H1 (cell line): ENCODE measurements around the gene EDEM2. TPM values are rescaled to one million over a fixed set of nuclear protein-coding genes. Genes with fewer than 3 reads are reported as not detected.

ENCODE experiments used
- KDM4A ChIP-seq: IDR thresholded peaks from one replicate; pipeline ENCODE4 v1.7.1; 2012; ENCODE audit warnings: low read depth, mild to moderate bottlenecking, moderate library complexity, low read length, inconsistent platforms; ENCODE audit not compliant: severe bottlenecking
- NANOG ChIP-seq: IDR thresholded peaks from 2 replicates; pipeline ENCODE4 v1.6.1; 2011; ENCODE audit warnings: low read length, low read depth, mild to moderate bottlenecking, inconsistent platforms; ENCODE audit not compliant: insufficient read depth, poor library complexity, severe bottlenecking
- NRF1 ChIP-seq: IDR thresholded peaks from 2 replicates; pipeline ENCODE4 v1.6.1; 2011; ENCODE audit warnings: mild to moderate bottlenecking, low read depth, low read length, improper control_type of control experiment
- YY1 ChIP-seq: IDR thresholded peaks from 2 replicates; pipeline ENCODE4 v1.6.1; 2011; ENCODE audit warnings: low read depth, mild to moderate bottlenecking, low read length
- polyA plus RNA-seq, 7 experiments: library from polyadenylated mRNA; depleted of rRNA in 3 of 7; stranded (reverse) in 5 of 7; unstranded in 2 of 7; fragments of >200 nt in 5 of 7; fragments of 200-250 nt in 2 of 7; gene quantifications; 1 replicate in 5 of 7; 2 replicates in 1 of 7; 4 replicates in 1 of 7; pipeline versions ENCODE4 v1.2.1 to v1.2.3, GENCODE V29; 2011 to 2013; ENCODE audit warnings: missing spikeins in 2 of 7, mixed read lengths in 2 of 7
- total RNA-seq: library from RNA; stranded (reverse); fragmentation: NEBNext Ultra II Directional; extraction: Animal tissue kit (Norgen Biotek cat#: 25700); gene quantifications from 2 replicates; pipeline ENCODE4 v1.2.1, GENCODE V29; 2021

Gene EDEM2
- total and polyA plus RNA-seq, 2 of the 8 experiments (the other 6 are each of a cell fraction or from before 2014, with no cell fraction given): 15.2 to 19.6 TPM

DNA sequence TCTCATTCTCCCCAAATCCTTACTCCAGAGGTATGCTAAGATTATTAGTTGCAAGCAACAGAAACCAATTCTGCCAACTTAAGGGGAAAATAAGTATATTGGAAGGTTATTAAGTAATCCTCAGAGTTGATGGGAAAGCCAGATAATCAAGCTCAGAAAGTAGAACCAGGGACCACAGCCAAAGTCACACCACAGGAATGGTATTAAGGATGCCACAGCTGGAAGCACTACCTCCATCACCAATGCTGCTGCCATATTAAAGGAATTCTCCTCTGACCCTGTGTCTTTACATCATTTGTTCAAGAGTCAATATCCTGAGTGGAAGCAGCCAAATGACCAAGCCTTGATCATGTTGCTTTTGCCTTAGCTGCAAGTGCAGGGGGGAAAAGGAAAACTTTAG is 34.6 kb upstream of the EDEM2 start (continued):
- TF ChIP-seq YY1 (no peak), NANOG (no peak), NRF1 (no peak), KDM4A (no peak)
